H1 (cell line): ENCODE data around the gene MAML3. TPM values are rescaled to one million over a fixed set of nuclear protein-coding genes. Genes with fewer than 3 reads are reported as not detected.

Experiments
- CTCF ChIA-PET: fragments of 300-600 bp; sonication (Branson Sonifier 250); formaldehyde crosslinking; loops from one replicate; lab custom pipeline; 2021; ENCODE audit not compliant: partially characterized antibody; lab: Charles Lee
- POLR2A ChIA-PET: fragments of 300-600 bp; sonication (Branson Sonifier 250); formaldehyde crosslinking; loops from one replicate; lab custom pipeline; 2021; ENCODE audit warnings: inconsistent platforms; ENCODE audit not compliant: partially characterized antibody; lab: Charles Lee
- DNase-seq, 2 experiments: peaks; one replicate each; pipeline versions ENCODE4 v3.0.0 to v3.0.0-alpha.2; 2010 to 2022; ENCODE audit warnings: low spot score in 2 of 2, low read depth in 1 of 2, mixed read lengths in 1 of 2
- FAIRE-seq: peaks from 2 replicates; lab custom pipeline; 2011; peaks lifted over from hg19 to GRCh38; lab: Jason Lieb, UNC
- H2AFZ ChIP-seq: 2 replicates; pipeline ENCODE4 v1.8.1; 2012; ENCODE audit warnings: low read length, inconsistent platforms
- H2AK5ac ChIP-seq: 2 replicates; pipeline ENCODE4 v1.6.1; 2013; ENCODE audit warnings: low read depth, low read length
- H2BK120ac ChIP-seq: replicated peaks from 2 replicates; pipeline ENCODE3; 2013; ENCODE audit warnings: low read depth, low read length, inconsistent platforms
- H2BK12ac ChIP-seq: 2 replicates; pipeline ENCODE4 v1.6.1; 2013; ENCODE audit warnings: low read depth, low read length
- H2BK15ac ChIP-seq: 2 replicates; pipeline ENCODE4 v1.6.1; 2013; ENCODE audit warnings: low read length
- H2BK20ac ChIP-seq: 2 replicates; pipeline ENCODE4 v1.6.1; 2013; ENCODE audit warnings: low read length
- H2BK5ac ChIP-seq: 2 replicates; pipeline ENCODE4 v1.6.1; 2013; ENCODE audit warnings: low read depth, low read length
- H3K14ac ChIP-seq: 2 replicates; pipeline ENCODE4 v1.6.1; 2013; ENCODE audit warnings: inconsistent platforms; ENCODE audit not compliant: insufficient read length
- H3K18ac ChIP-seq: 2 replicates; pipeline ENCODE4 v1.6.1; 2013; ENCODE audit warnings: low read length; ENCODE audit errors: extremely low read depth
- H3K23ac ChIP-seq: 2 replicates; pipeline ENCODE4 v1.6.1; 2013; ENCODE audit warnings: inconsistent platforms; ENCODE audit not compliant: insufficient read length
- H3K23me2 ChIP-seq: 2 replicates; pipeline ENCODE4 v1.6.1; 2013; ENCODE audit warnings: low read depth, low read length
- H3K27ac ChIP-seq: 2 replicates; pipeline ENCODE4 v1.6.1; 2011; ENCODE audit warnings: low read depth, low read length, inconsistent platforms
- H3K27me3 ChIP-seq, 4 experiments: replicated peaks in 1 of 4; 1 replicate in 1 of 4; 2 replicates in 3 of 4; pipeline versions ENCODE4 v1.6.1 to v1.8.1; 2011 to 2013; ENCODE audit warnings: low read length in 3 of 4, mild to moderate bottlenecking in 3 of 4, inconsistent platforms in 2 of 4, mixed read lengths in 2 of 4, moderate library complexity in 1 of 4; ENCODE audit not compliant: control insufficient read depth in 3 of 4, insufficient read depth in 3 of 4; ENCODE audit errors: extremely low read depth in 1 of 4
- H3K36me3 ChIP-seq, 4 experiments: 2 replicates each; pipeline versions ENCODE4 v1.6.1 to v1.8.1; 2011 to 2013; ENCODE audit warnings: mild to moderate bottlenecking in 4 of 4, low read length in 3 of 4, moderate library complexity in 2 of 4, control low read depth in 1 of 4, inconsistent platforms in 1 of 4; ENCODE audit not compliant: insufficient read depth in 4 of 4, control insufficient read depth in 2 of 4
- H3K4ac ChIP-seq: replicated peaks from 2 replicates; pipeline ENCODE3; 2013; ENCODE audit warnings: low read length, low read depth, mixed read lengths, inconsistent platforms; ENCODE audit not compliant: insufficient read length
- H3K4me1 ChIP-seq, 4 experiments: replicated peaks in 1 of 4; 1 replicate in 1 of 4; 2 replicates in 3 of 4; pipeline versions ENCODE4 v1.6.1 to v1.8.1; 2011 to 2013; ENCODE audit warnings: low read length in 3 of 4, inconsistent platforms in 2 of 4, mixed read lengths in 1 of 4; ENCODE audit not compliant: insufficient read depth in 4 of 4, control insufficient read depth in 3 of 4
- H3K4me2 ChIP-seq, 2 experiments: 2 replicates each; pipeline versions ENCODE4 v1.6.1 to v1.8.1; 2011 to 2013; ENCODE audit warnings: low read depth in 2 of 2, low read length in 2 of 2, control low read depth in 1 of 2, inconsistent platforms in 1 of 2, mild to moderate bottlenecking in 1 of 2; ENCODE audit not compliant: insufficient read depth in 1 of 2
- H3K4me3 ChIP-seq, 4 experiments: fragments of 200-600, 300-600 bp in 1 of 4; sonication (generic), shearing (Covaris generic), sonication (Bioruptor Twin) in 1 of 4; 2 replicates each; pipeline versions ENCODE4 v1.5.1 to v1.8.1; 2011 to 2016; ENCODE audit warnings: low read length in 4 of 4, low read depth in 3 of 4, control low read depth in 2 of 4, inconsistent platforms in 2 of 4, mild to moderate bottlenecking in 2 of 4, mixed read lengths in 1 of 4, moderate library complexity in 1 of 4; ENCODE audit not compliant: insufficient read depth in 2 of 4; ENCODE audit errors: extremely low read depth in 1 of 4
- H3K56ac ChIP-seq: replicated peaks from 2 replicates; pipeline ENCODE3; 2013; ENCODE audit warnings: low read depth, mild to moderate bottlenecking, mixed read lengths, low read length, inconsistent platforms; ENCODE audit not compliant: insufficient read length
- H3K79me1 ChIP-seq: 2 replicates; pipeline ENCODE4 v1.6.1; 2013; ENCODE audit warnings: low read depth, low read length, control low read depth
- H3K79me2 ChIP-seq, 2 experiments: 2 replicates each; pipeline versions ENCODE4 v1.6.1 to v1.8.1; 2012 to 2013; ENCODE audit warnings: low read length in 2 of 2, mild to moderate bottlenecking in 2 of 2, inconsistent platforms in 1 of 2; ENCODE audit not compliant: insufficient read depth in 2 of 2, control insufficient read depth in 1 of 2
- H3K9ac ChIP-seq, 4 experiments: replicated peaks in 1 of 4; 1 replicate in 1 of 4; 2 replicates in 3 of 4; pipeline versions ENCODE4 v1.6.1 to v1.8.1; 2011 to 2013; ENCODE audit warnings: low read depth in 3 of 4, low read length in 3 of 4, control low read depth in 2 of 4, mild to moderate bottlenecking in 2 of 4, moderate library complexity in 2 of 4, inconsistent platforms in 1 of 4; ENCODE audit errors: extremely low read depth in 1 of 4
- H3K9me3 ChIP-seq, 2 experiments: 2 replicates each; pipeline versions ENCODE4 v1.6.1 to v1.8.1; 2012 to 2013; ENCODE audit warnings: mild to moderate bottlenecking in 2 of 2, moderate library complexity in 2 of 2, control low read depth in 1 of 2, inconsistent platforms in 1 of 2, low read depth in 1 of 2, low read length in 1 of 2, mixed read lengths in 1 of 2; ENCODE audit not compliant: insufficient read depth in 2 of 2
- H4K20me1 ChIP-seq, 2 experiments: replicated peaks in 1 of 2; 2 replicates each; pipeline versions ENCODE3 to v1.8.1; 2011 to 2013; ENCODE audit warnings: inconsistent platforms in 2 of 2, low read length in 2 of 2, mild to moderate bottlenecking in 1 of 2; ENCODE audit not compliant: insufficient read depth in 2 of 2, control insufficient read depth in 1 of 2
- H4K5ac ChIP-seq: 2 replicates; pipeline ENCODE4 v1.6.1; 2013; ENCODE audit warnings: low read length, low read depth, mixed read lengths, inconsistent platforms; ENCODE audit not compliant: insufficient read length
- H4K8ac ChIP-seq: 2 replicates; pipeline ENCODE4 v1.8.0; 2013; ENCODE audit warnings: mild to moderate bottlenecking, moderate library complexity, low read length, inconsistent platforms; ENCODE audit not compliant: insufficient read depth; ENCODE audit errors: extremely low read depth
- H4K91ac ChIP-seq: replicated peaks from 2 replicates; pipeline ENCODE3; 2013; ENCODE audit warnings: low read length, mixed read lengths, inconsistent platforms; ENCODE audit not compliant: insufficient read length
- CHD2 ChIP-seq: IDR thresholded peaks from 2 replicates; pipeline ENCODE4 v1.6.1; 2012; ENCODE audit warnings: low read length, improper control_type of control experiment
- GABPA ChIP-seq: IDR thresholded peaks from 2 replicates; pipeline ENCODE4 v1.6.1; 2011; ENCODE audit warnings: mild to moderate bottlenecking, low read length, moderate library complexity, borderline replicate concordance; ENCODE audit not compliant: insufficient read depth
- KDM1A ChIP-seq: fragments of 200-600, 300-600 bp; sonication (generic); IDR thresholded peaks from 2 replicates; pipeline ENCODE4 v1.7.1; 2016; ENCODE audit warnings: mild to moderate bottlenecking, low read length, borderline replicate concordance
- NANOG ChIP-seq: IDR thresholded peaks from 2 replicates; pipeline ENCODE4 v1.6.1; 2011; ENCODE audit warnings: low read length, low read depth, mild to moderate bottlenecking, inconsistent platforms; ENCODE audit not compliant: insufficient read depth, poor library complexity, severe bottlenecking
- POLR2A ChIP-seq, 2 experiments: IDR thresholded peaks; 1 replicate in 1 of 2; 2 replicates in 1 of 2; pipeline ENCODE4 v1.6.1; 2011; ENCODE audit warnings: low read depth in 2 of 2, low read length in 2 of 2, mild to moderate bottlenecking in 2 of 2; ENCODE audit errors: control extremely low read depth in 1 of 2
- POLR2AphosphoS5 ChIP-seq: IDR thresholded peaks from 2 replicates; pipeline ENCODE4 v1.6.1; 2011; ENCODE audit warnings: low read depth, low read length
- RAD21 ChIP-seq, 2 experiments: IDR thresholded peaks in 1 of 2; conservative IDR thresholded peaks in 1 of 2; 2 replicates each; pipeline ENCODE4 v1.6.1; 2011; ENCODE audit warnings: low read depth in 2 of 2, low read length in 2 of 2, improper control_type of control experiment in 1 of 2, inconsistent platforms in 1 of 2, mild to moderate bottlenecking in 1 of 2, moderate library complexity in 1 of 2
- RFX5 ChIP-seq: IDR thresholded peaks from 2 replicates; pipeline ENCODE4 v1.6.1; 2011; ENCODE audit warnings: low read depth, low read length, improper control_type of control experiment, borderline replicate concordance
- RNF2 ChIP-seq: fragments of 200-900, 300-1000 bp; sonication (generic); IDR thresholded peaks from 2 replicates; pipeline ENCODE4 v1.7.1; 2016; ENCODE audit warnings: borderline replicate concordance, low read depth, mild to moderate bottlenecking, antibody characterized with exemption, low read length; ENCODE audit not compliant: poor library complexity, severe bottlenecking; ENCODE audit errors: missing control alignments
- SAP30 ChIP-seq: fragments of 300-600 bp; sonication (generic); IDR thresholded peaks from 2 replicates; pipeline ENCODE4 v1.7.1; 2012; ENCODE audit warnings: low read length, moderate library complexity, mild to moderate bottlenecking, inconsistent platforms; ENCODE audit not compliant: insufficient read depth, insufficient replicate concordance
- SP4 ChIP-seq: IDR thresholded peaks from 2 replicates; pipeline ENCODE4 v1.6.1; 2012; ENCODE audit warnings: low read length, inconsistent platforms
- polyA plus RNA-seq, 7 experiments: library from polyadenylated mRNA; depleted of rRNA in 3 of 7; stranded (reverse) in 5 of 7; unstranded in 2 of 7; fragments of >200 nt in 5 of 7; fragments of 200-250 nt in 2 of 7; gene quantifications; 1 replicate in 5 of 7; 2 replicates in 1 of 7; 4 replicates in 1 of 7; pipeline versions ENCODE4 v1.2.1 to v1.2.3, GENCODE V29; 2011 to 2013; ENCODE audit warnings: missing spikeins in 2 of 7, mixed read lengths in 2 of 7
- total RNA-seq: library from RNA; stranded (reverse); fragmentation: NEBNext Ultra II Directional; extraction: Animal tissue kit (Norgen Biotek cat#: 25700); gene quantifications from 2 replicates; pipeline ENCODE4 v1.2.1, GENCODE V29; 2021
- TF ChIP-seq, protein P1 (sequence below), 3 experiments: IDR thresholded peaks; 1 replicate in 2 of 3; 2 replicates in 1 of 3; pipeline versions ENCODE4 v1.5.1 to v1.6.1; 2011; ENCODE audit warnings: low read length in 3 of 3, mild to moderate bottlenecking in 3 of 3, inconsistent platforms in 2 of 3, low read depth in 1 of 3, moderate library complexity in 1 of 3; ENCODE audit not compliant: insufficient read depth in 1 of 3; ENCODE audit errors: control extremely low read depth in 1 of 3

Gene MAML3
- total and polyA plus RNA-seq, 2 of the 8 experiments (the other 6 are each of a cell fraction or from before 2014, with no cell fraction given) = 2.1 to 5.7 TPM

- peaks cover 0 to 4% (median 1%) of the 10 kb centered on the region in 4 experiments; a peak in 1 of 7 replicates for H3K4me1 ChIP-seq
- no peak overlapping the region for H2BK20ac ChIP-seq
- H3K9ac ChIP-seq = no peak overlapping the region
- H3K14ac ChIP-seq = no peak overlapping the region
- H3K4ac ChIP-seq = no peak overlapping the region
- no peak overlapping the region for H3K4me2 ChIP-seq
- CTCF ChIA-PET = interaction anchor here (2.0 kb wide), 1 partner anchor 11 kb away, joined by 5 read pairs; no protein-coding TSS in a partner anchor
- H2AFZ ChIP-seq = no peak overlapping the region
- no peaks in the 10 kb centered on the region for H3K79me1 ChIP-seq
- no peaks in the 10 kb centered on the region for H3K36me3 ChIP-seq
- H3K23ac ChIP-seq = no peak overlapping the region
- DNase-seq (no peak), FAIRE-seq (no peak)
- no peak overlapping the region for H3K56ac ChIP-seq
- no peak overlapping the region for H2BK120ac ChIP-seq
- H2BK15ac ChIP-seq = no peak overlapping the region
- H4K91ac ChIP-seq = no peak overlapping the region
- no peak overlapping the region for H3K27ac ChIP-seq
- no peaks in the 10 kb centered on the region for H3K79me2 ChIP-seq
- H2BK12ac ChIP-seq = no peak overlapping the region
- POLR2A ChIA-PET = no interaction called here
- H2BK5ac ChIP-seq = no peak overlapping the region
- H2AK5ac ChIP-seq = no peak overlapping the region
- H3K4me3 ChIP-seq = no peak overlapping the region
- H3K27me3 ChIP-seq = no peaks in the 10 kb centered on the region
- no peak overlapping the region for H4K8ac ChIP-seq
- H3K18ac ChIP-seq = no peak overlapping the region
- no peaks in the 10 kb centered on the region; a peak in 1 of 4 replicates for H3K9me3 ChIP-seq
- no peaks in the 10 kb centered on the region for H4K20me1 ChIP-seq
- H4K5ac ChIP-seq = no peak overlapping the region
- no peaks in the 10 kb centered on the region for H3K23me2 ChIP-seq
- TF ChIP-seq SAP30 (no peak), RFX5 (no peak), CHD2 (no peak), KDM1A (no peak), POLR2AphosphoS5 (no peak), POLR2A (IDR thresholded peaks at IDR 0.05; ENCODE audit: control extremely low read depth in 1 of 2, low read depth in 2 of 2, low read length in 2 of 2) (no peak), RAD21 (IDR thresholded peaks at IDR 0.05 in 1 of 2, conservative IDR thresholded peaks at IDR 0.05 in 1 of 2; ENCODE audit: low read depth in 2 of 2, low read length in 2 of 2) (no peak), RNF2 (no peak), SP4 (no peak), NANOG (no peak), GABPA (no peak)
- TF ChIP-seq, protein P1, sequence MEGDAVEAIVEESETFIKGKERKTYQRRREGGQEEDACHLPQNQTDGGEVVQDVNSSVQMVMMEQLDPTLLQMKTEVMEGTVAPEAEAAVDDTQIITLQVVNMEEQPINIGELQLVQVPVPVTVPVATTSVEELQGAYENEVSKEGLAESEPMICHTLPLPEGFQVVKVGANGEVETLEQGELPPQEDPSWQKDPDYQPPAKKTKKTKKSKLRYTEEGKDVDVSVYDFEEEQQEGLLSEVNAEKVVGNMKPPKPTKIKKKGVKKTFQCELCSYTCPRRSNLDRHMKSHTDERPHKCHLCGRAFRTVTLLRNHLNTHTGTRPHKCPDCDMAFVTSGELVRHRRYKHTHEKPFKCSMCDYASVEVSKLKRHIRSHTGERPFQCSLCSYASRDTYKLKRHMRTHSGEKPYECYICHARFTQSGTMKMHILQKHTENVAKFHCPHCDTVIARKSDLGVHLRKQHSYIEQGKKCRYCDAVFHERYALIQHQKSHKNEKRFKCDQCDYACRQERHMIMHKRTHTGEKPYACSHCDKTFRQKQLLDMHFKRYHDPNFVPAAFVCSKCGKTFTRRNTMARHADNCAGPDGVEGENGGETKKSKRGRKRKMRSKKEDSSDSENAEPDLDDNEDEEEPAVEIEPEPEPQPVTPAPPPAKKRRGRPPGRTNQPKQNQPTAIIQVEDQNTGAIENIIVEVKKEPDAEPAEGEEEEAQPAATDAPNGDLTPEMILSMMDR (IDR thresholded peaks at IDR 0.05; ENCODE audit: control extremely low read depth in 1 of 3, insufficient read depth in 1 of 3, low read depth in 1 of 3, low read length in 3 of 3) = no peak
These were observed 355.5 kb downstream of the MAML3 start for GRCh38 chr4:139798456-139798855.
